ENCODE results near the gene KIAA1191.
"Not testable (repeated sequence)": the region's sequence is repeated elsewhere in the genome, so short reads cannot be mapped to it uniquely, and the experiment has no call there.

DNA sequence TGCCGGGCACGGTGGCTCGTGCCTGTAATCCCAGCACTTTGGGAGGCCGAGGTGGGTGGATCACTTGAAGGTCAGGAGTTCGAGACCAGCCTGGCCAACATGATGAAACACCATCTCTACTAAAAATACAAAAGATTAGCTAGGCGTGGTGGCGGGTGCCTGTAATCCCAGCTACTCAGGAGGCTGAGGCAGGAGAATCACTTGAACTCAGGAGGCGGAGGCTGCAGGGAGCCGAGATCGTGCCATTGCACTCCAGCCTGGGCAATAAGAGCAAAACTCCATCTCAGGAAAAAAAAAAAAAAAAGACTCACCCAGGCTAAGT, 46.6 kb upstream of the KIAA1191 start:
- TF ChIP-seq, protein P1, sequence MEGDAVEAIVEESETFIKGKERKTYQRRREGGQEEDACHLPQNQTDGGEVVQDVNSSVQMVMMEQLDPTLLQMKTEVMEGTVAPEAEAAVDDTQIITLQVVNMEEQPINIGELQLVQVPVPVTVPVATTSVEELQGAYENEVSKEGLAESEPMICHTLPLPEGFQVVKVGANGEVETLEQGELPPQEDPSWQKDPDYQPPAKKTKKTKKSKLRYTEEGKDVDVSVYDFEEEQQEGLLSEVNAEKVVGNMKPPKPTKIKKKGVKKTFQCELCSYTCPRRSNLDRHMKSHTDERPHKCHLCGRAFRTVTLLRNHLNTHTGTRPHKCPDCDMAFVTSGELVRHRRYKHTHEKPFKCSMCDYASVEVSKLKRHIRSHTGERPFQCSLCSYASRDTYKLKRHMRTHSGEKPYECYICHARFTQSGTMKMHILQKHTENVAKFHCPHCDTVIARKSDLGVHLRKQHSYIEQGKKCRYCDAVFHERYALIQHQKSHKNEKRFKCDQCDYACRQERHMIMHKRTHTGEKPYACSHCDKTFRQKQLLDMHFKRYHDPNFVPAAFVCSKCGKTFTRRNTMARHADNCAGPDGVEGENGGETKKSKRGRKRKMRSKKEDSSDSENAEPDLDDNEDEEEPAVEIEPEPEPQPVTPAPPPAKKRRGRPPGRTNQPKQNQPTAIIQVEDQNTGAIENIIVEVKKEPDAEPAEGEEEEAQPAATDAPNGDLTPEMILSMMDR (IDR thresholded peaks at IDR 0.05), result not testable (repeated sequence)
- not testable (repeated sequence) for TF ChIP-seq POLR2A (IDR thresholded peaks at IDR 0.05)
